ENCODE measurements around the gene AP3B1.
A peak's percentile ranks its signal among the peaks of the same experiment; 100 is the strongest.

The AP3B1 gene

DNA sequence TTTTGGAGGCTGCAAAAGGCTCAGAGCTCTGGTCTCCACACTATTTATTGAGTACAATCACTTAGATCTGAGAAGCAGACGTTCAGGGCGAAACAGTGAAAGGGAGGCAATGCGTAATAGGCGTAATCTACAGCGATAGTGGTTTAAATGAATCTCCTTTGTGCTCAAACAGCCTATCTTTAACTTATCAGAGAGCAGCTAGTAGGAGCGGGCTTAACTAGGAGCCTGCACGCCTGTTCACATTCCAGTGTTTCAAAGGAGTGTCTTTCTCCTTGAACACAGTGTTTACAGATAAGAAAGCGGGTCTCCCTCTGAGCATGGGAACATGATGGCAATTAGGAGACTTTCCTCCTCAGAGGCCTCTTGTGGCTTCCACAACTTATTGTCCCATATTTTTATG lies 49.4 kb downstream of the AP3B1 start:
- in situ Hi-C loops (cut with MboI; ENCODE audit: low sequenced_read_pairs), result no loop called here
- H3K9me3 ChIP-seq, result no peaks in the 10 kb centered on the region
- H3K4me1 ChIP-seq, result no peaks in the 10 kb centered on the region
- DNase-seq (ENCODE audit: low spot score in 2 of 2), result no peak
- no peaks in the 10 kb centered on the region for H3K27me3 ChIP-seq (ENCODE audit: low read depth)
- no peak overlapping the region for H3K4me3 ChIP-seq
- peaks cover 6% of the 10 kb centered on the region; the same call in 1 of the 2 replicates for H3K36me3 ChIP-seq (replicated peaks)

DNA sequence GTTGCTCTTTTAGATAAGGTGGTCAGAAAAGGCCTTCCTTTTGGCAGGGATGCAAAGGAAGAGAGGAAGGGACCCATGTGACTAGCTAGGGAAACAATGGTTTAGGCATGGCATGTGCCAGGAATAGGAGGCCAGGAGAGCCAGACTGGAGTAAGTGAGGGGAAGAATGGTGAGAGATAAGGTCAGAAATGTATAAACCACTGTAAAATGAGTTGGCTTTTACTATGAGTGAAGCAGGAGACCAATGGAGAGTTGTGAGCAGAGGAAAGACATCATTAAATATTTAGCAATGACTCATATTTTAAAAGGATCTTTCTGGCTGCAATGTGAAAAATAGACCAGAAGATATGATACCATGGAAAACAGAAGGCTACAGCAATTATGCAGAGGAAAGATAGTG lies 50.9 kb downstream of the AP3B1 start:
- no peak overlapping the region for H3K4me3 ChIP-seq
- peaks cover 10% of the 10 kb centered on the region; the same call in 1 of the 2 replicates for H3K36me3 ChIP-seq (replicated peaks)
- H3K9me3 ChIP-seq, result no peaks in the 10 kb centered on the region
- no peaks in the 10 kb centered on the region for H3K4me1 ChIP-seq
- DNase-seq (ENCODE audit: low spot score in 2 of 2), result no peak
- H3K27me3 ChIP-seq (ENCODE audit: low read depth), result no peaks in the 10 kb centered on the region
- in situ Hi-C loops (cut with MboI; ENCODE audit: low sequenced_read_pairs), result no loop called here

DNA sequence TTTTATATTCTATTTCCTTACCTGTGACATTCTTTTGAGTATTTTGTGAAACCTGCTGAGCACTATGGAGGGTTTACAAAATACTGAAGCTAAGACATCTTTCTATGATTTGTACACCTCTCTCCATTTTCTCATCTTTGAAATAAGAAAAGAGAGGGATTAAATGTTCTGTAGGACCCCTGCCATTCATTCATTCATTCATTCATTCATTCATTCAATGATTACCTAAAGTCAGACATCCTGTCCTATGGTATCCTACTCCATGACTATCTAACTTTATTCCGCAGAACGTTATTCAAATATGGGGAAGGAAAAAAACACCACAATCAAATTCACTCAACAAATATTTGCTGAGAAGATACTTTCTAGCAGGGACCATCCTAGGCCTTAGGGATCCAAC lies 51.4 kb downstream of the AP3B1 start:
- H3K4me1 ChIP-seq, result no peaks in the 10 kb centered on the region
- no peak for DNase-seq (ENCODE audit: low spot score in 2 of 2)
- in situ Hi-C loops (cut with MboI; ENCODE audit: low sequenced_read_pairs), result no loop called here
- no peaks in the 10 kb centered on the region for H3K27me3 ChIP-seq (ENCODE audit: low read depth)
- H3K9me3 ChIP-seq, result no peaks in the 10 kb centered on the region
- no peak overlapping the region for H3K4me3 ChIP-seq
- peaks cover 10% of the 10 kb centered on the region; the same call in 1 of the 2 replicates for H3K36me3 ChIP-seq (replicated peaks)

DNA sequence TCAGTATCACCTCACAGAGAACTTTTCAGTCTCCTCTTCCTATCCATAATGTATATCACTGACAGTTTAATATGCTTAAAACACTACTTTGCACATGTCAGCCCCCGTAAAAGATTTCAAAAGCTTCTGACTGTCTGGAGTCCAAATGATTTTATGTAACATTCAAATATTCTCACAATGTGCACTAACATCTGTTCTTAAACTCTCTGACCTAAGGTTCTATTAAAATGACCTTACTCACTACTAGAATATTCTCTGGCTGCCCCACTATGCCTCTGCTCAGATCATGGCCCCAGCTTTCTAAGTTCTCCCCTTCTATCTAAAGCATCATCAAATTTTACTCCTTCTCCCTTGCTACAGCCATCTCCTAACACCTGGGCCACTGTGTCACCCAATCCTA lies 52.5 kb downstream of the AP3B1 start:
- Histone ChIP-seq H3K36me3 (replicated peaks) (peaks cover 10% of the 10 kb centered on the region; the same call in 1 of the 2 replicates), H3K27me3 (ENCODE audit: low read depth) (no peaks in the 10 kb centered on the region), H3K4me1 (no peaks in the 10 kb centered on the region), H3K9me3 (no peaks in the 10 kb centered on the region), H3K4me3 (no peak overlapping the region)
- no peak for DNase-seq (ENCODE audit: low spot score in 2 of 2)
- in situ Hi-C loops (cut with MboI; ENCODE audit: low sequenced_read_pairs), result no loop called here

DNA sequence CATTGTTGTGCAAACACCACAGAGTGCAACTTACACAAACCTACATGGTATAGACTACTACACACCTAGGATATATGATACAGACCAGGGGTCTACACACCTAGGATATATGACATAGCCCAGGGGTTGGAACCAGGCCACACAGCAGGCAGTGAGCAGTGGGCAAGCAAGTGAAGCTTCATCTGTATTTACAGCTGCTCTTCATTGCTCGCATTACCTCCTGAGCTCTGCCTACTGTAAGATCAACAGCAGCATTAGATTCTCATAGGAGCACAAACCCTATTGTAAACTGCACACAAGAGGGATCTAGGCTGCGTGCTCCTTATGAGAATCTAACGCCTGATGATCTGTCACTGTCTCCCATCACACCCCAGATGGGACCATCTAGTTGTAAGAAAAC lies 56.6 kb downstream of the AP3B1 start:
- in situ Hi-C loops (cut with MboI; ENCODE audit: low sequenced_read_pairs), result no loop called here

DNA sequence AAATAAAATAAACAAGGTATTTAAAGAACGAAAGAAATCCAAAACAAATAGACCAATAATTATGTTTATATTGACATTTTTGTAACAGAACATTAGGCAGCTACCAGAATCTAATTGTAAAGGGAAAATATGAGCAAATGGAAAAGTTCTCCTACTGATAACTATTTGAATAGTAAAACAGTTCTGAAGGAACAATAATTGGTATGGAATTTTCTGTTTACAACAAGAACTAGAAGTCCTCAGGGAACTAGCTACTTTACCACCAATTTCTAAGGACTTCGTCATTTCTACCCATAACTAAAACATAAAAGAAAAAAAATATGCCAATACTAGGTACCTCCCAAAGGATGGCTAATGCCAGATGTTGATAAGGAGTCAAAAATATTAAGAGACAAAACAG lies 58.5 kb downstream of the AP3B1 start:
- Histone ChIP-seq H3K36me3 (replicated peaks) (peaks cover 10% of the 10 kb centered on the region; the same call in 1 of the 2 replicates), H3K4me1 (peaks cover 5% of the 10 kb centered on the region; the same call in 1 of the 2 replicates), H3K9me3 (no peaks in the 10 kb centered on the region), H3K4me3 (no peak overlapping the region), H3K27me3 (ENCODE audit: low read depth) (no peaks in the 10 kb centered on the region)
- in situ Hi-C loops (cut with MboI; ENCODE audit: low sequenced_read_pairs), result no loop called here
- no peak for DNase-seq (ENCODE audit: low spot score in 2 of 2)

More for the DNA sequence above, 56.6 kb downstream of the AP3B1 start:
- DNase-seq (ENCODE audit: low spot score in 2 of 2), result no peak
- Histone ChIP-seq H3K4me3 (no peak overlapping the region), H3K9me3 (no peaks in the 10 kb centered on the region), H3K27me3 (ENCODE audit: low read depth) (no peaks in the 10 kb centered on the region), H3K4me1 (peaks cover 5% of the 10 kb centered on the region; the same call in 1 of the 2 replicates), H3K36me3 (replicated peaks) (peaks cover 10% of the 10 kb centered on the region; the same call in 1 of the 2 replicates)

DNA sequence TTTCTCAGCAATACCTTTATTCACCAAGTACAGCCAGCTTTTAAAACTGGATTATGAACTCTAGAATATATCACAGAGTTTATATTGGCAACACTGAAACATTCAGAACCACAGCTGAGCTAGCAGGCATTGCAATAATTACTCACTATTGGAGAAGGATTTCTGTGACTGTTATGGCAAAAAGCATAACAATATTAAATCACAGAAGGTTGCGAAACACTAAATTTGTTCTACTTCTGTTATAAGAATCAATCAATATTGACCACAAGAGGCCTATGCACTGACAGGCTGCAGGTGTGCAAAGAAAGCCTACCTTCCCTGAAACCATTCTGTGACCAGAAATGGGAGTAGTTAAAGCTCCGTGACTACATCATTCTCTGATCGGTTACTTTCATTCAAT lies 59.2 kb downstream of the AP3B1 start:
- Histone ChIP-seq H3K4me1 (peaks cover 5% of the 10 kb centered on the region; the same call in 1 of the 2 replicates), H3K27me3 (ENCODE audit: low read depth) (no peaks in the 10 kb centered on the region), H3K36me3 (replicated peaks) (peaks cover 5% of the 10 kb centered on the region; the same call in 1 of the 2 replicates), H3K9me3 (no peaks in the 10 kb centered on the region), H3K4me3 (no peak overlapping the region)
- in situ Hi-C loops (cut with MboI; ENCODE audit: low sequenced_read_pairs), result no loop called here
- no peak for DNase-seq (ENCODE audit: low spot score in 2 of 2)

DNA sequence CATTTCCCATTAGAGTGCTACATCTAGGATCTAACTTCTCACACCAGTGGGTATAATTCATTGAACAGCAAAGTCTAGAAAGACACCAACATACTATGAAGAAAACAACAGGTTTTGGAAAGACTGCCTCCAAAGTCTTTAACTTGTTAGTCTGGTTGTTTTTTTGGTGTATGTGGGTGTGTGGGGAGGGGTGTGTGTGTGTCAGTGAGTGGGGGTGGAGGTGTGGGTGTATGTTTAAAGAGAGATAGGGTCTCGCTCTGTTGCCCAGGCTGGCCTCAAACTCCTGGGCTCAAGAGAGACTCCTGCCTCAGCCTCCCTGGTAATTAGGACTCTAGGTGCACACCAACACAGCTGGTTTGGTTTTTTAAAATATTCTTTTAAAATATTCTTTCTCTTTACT lies 59.7 kb downstream of the AP3B1 start:
- H3K4me3 ChIP-seq, result no peak overlapping the region
- no peaks in the 10 kb centered on the region for H3K9me3 ChIP-seq
- H3K36me3 ChIP-seq (replicated peaks), result peaks cover under 1% of the 10 kb centered on the region; the same call in 1 of the 2 replicates
- in situ Hi-C loops (cut with MboI; ENCODE audit: low sequenced_read_pairs), result no loop called here
- DNase-seq (ENCODE audit: low spot score in 2 of 2), result no peak
- peaks cover 5% of the 10 kb centered on the region; the same call in 1 of the 2 replicates for H3K4me1 ChIP-seq
- no peaks in the 10 kb centered on the region for H3K27me3 ChIP-seq (ENCODE audit: low read depth)

DNA sequence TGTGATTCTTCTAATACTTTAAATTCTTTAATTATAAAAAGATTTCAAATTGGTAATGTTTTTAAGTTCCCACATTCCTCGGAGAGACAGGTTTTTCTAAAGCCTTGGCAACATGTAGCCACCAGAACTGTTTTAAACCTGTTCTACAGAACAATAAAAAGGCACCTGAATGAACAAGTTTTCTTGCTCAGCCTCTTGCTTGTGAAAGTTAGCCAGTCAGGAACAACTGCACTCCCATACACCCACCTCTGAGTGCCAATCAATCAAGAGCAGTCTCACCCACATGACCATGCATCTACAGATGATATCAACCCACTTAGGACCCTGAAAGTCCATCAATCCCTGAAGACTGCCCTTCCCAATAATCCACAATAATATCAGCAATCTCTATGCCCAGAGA lies 62.3 kb downstream of the AP3B1 start:
- no peak for DNase-seq (ENCODE audit: low spot score in 2 of 2)
- Histone ChIP-seq H3K4me3 (no peak overlapping the region), H3K4me1 (peaks cover 5% of the 10 kb centered on the region; the same call in 1 of the 2 replicates), H3K27me3 (ENCODE audit: low read depth) (no peaks in the 10 kb centered on the region), H3K36me3 (replicated peaks) (no peaks in the 10 kb centered on the region), H3K9me3 (no peaks in the 10 kb centered on the region)
- in situ Hi-C loops (cut with MboI; ENCODE audit: low sequenced_read_pairs), result no loop called here

DNA sequence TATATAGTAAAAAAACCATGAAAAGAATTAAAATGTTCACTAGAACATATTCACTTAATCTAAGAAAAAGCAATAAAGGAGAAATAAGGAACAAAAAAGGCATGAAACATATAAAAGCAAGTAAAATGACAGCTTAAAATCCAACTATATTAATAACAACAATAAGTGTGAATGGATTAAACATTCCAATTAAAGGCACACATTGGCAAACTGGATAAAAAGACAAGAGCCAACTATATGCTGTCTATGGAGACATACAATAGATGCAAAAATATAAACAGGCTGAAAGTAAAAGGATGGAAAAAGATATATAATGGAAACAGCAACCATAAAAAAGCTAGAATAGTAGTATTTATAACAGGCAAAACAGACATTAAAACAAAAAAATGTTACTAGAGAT lies 70.1 kb downstream of the AP3B1 start:
- Histone ChIP-seq H3K27me3 (ENCODE audit: low read depth) (no peaks in the 10 kb centered on the region), H3K36me3 (replicated peaks) (peaks cover 5% of the 10 kb centered on the region; the same call in 1 of the 2 replicates)
- in situ Hi-C loops (cut with MboI; ENCODE audit: low sequenced_read_pairs), result no loop called here

DNA sequence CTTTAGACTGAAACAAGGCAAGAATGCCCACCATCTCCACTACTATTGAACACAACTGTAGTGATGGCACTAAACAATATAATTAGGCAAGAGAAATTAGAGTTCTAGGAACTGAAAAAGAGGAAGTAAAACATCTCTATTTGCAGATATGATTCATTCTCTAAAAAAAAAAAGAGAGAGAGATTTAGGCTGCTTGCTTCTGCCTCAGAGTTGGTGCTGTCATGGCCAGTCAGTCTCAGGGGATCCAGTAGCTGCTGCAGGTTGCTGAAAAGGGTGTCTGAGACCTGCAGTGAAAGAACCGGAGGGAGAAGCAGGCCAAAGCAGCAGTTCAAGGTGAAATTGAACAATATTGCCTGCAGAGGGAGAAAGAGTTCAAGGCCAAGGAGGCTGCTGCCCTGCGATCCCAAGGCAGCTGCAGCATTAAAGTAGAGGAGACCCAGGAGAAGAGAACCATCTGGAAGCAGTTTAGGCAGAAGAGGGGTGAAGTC lies 72.5 kb downstream of the AP3B1 start:
- peaks cover 5% of the 10 kb centered on the region; the same call in 1 of the 2 replicates for H3K36me3 ChIP-seq (replicated peaks)
- H3K9me3 ChIP-seq, result no peaks in the 10 kb centered on the region
- H3K4me3 ChIP-seq, result no peak overlapping the region
- no peaks in the 10 kb centered on the region for H3K4me1 ChIP-seq
- in situ Hi-C loops (cut with MboI; ENCODE audit: low sequenced_read_pairs), result no loop called here
- no peaks in the 10 kb centered on the region for H3K27me3 ChIP-seq (ENCODE audit: low read depth)
- peak; percentile 32 to 44 for DNase-seq (ENCODE audit: low spot score in 2 of 2)

More for the DNA sequence above, 70.1 kb downstream of the AP3B1 start:
- DNase-seq (ENCODE audit: low spot score in 2 of 2), result no peak
- Histone ChIP-seq H3K4me3 (no peak overlapping the region), H3K4me1 (no peaks in the 10 kb centered on the region), H3K9me3 (no peaks in the 10 kb centered on the region)

DNA sequence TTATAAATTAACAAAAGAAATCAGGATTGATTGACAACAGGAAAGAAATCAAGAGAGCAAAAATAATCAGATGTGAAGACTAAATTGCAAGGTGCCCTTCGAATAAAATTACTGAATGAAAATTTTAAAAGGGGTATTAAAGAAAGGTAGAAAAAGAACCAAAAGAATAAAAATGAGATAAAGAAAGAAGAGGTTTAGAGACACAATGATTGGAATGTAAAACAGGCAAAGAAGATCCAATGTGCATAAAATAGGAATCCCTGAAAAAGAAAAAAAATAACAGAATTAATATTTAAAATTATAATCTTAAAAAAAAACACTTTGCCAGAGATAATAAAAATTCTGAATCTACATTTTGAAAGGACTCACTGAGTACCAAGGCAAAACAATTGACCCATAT lies 73.0 kb downstream of the AP3B1 start:
- in situ Hi-C loops (cut with MboI; ENCODE audit: low sequenced_read_pairs), result no loop called here
- DNase-seq (ENCODE audit: low spot score in 2 of 2), result no peak

DNA sequence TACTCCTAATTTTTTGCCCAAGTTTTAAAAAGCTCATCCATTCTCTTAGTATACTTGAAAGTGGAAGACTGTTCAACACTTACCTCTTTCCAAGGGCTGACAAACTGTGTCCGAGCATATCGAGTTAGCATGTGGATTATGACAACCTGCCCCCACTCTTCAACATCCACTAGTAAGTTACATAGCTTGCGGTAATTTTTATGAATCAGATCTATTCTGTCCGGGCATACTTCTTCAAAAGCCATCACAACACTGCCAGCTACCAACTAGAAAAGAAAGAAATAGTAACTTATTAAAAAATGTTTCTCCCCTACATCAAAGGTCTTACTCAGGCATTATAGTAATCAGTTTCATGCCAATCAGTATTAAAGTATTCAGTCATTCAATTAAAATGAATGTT lies 78.5 kb downstream of the AP3B1 start:
- Histone ChIP-seq H3K4me1 (peaks cover 6% of the 10 kb centered on the region), H3K4me3 (no peak overlapping the region), H3K27me3 (ENCODE audit: low read depth) (no peaks in the 10 kb centered on the region), H3K36me3 (replicated peaks) (no peaks in the 10 kb centered on the region; the same call in 1 of the 2 replicates), H3K9me3 (no peaks in the 10 kb centered on the region)
- no peak for DNase-seq (ENCODE audit: low spot score in 2 of 2)
- in situ Hi-C loops (cut with MboI; ENCODE audit: low sequenced_read_pairs), result no loop called here

More for the DNA sequence above, 73.0 kb downstream of the AP3B1 start:
- no peaks in the 10 kb centered on the region for H3K4me1 ChIP-seq
- no peaks in the 10 kb centered on the region for H3K9me3 ChIP-seq
- H3K27me3 ChIP-seq (ENCODE audit: low read depth), result no peaks in the 10 kb centered on the region
- peaks cover 5% of the 10 kb centered on the region; the same call in 1 of the 2 replicates for H3K36me3 ChIP-seq (replicated peaks)
- H3K4me3 ChIP-seq, result no peak overlapping the region

DNA sequence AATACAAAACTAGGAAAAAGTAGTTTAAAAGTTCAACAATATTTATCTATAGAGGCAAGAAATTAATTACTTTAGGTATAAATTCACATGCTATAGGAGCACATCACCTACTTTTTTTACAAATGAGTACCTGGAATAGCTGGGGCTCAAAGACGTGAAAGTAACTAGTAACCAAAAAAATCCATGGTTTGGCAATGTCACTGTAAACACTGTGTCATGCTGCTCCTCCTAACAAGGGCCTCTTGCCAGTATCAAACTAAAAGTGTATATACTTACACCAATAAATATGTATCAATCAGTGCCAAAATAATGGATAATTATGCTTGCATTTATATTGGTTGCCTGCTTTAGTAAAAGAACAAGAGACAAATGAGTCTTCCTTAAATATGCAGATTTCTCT lies 78.9 kb downstream of the AP3B1 start:
- DNase-seq (ENCODE audit: low spot score in 2 of 2), result no peak
- H3K4me1 ChIP-seq, result peaks cover 11% of the 10 kb centered on the region
- no peak overlapping the region for H3K4me3 ChIP-seq
- H3K9me3 ChIP-seq, result no peaks in the 10 kb centered on the region
- in situ Hi-C loops (cut with MboI; ENCODE audit: low sequenced_read_pairs), result no loop called here
- H3K36me3 ChIP-seq (replicated peaks), result no peaks in the 10 kb centered on the region
- H3K27me3 ChIP-seq (ENCODE audit: low read depth), result no peaks in the 10 kb centered on the region

DNA sequence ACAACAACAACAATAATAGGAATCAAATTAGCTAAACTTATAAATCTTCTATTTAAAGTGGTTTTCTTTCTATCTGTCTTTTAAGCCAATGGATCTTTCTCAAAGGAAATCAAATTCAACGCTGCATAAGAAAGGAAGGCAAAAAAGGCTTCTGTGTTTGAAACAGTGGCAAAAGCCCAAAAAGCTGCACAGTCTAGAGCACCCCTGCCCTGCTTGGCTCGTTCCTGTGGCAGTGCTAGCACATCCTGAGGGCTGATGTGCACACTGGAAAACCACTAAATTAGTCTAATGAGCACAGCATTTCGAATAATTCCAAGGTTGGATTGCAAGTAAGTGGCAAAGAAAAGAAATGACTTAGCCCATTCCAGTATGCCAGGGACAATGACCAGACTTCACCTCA lies 80.7 kb downstream of the AP3B1 start:
- in situ Hi-C loops (cut with MboI; ENCODE audit: low sequenced_read_pairs), result no loop called here
- no peak for DNase-seq (ENCODE audit: low spot score in 2 of 2)

More for the DNA sequence above, 80.7 kb downstream of the AP3B1 start:
- H3K4me1 ChIP-seq, result peaks cover 12% of the 10 kb centered on the region
- no peak overlapping the region for H3K4me3 ChIP-seq
- peaks cover 3% of the 10 kb centered on the region for H3K36me3 ChIP-seq (replicated peaks)
- no peaks in the 10 kb centered on the region for H3K27me3 ChIP-seq (ENCODE audit: low read depth)
- H3K9me3 ChIP-seq, result no peaks in the 10 kb centered on the region

Measured in HAP-1 (cell line).